GM21447 (cell line): ENCODE measurements around the gene NME8.

Source experiments
- ATAC-seq: cut with Tn5 transposase; IDR thresholded peaks from one replicate; pipeline ENCODE4 v1.9.1; 2021; ENCODE audit not compliant: unreplicated experiment

Gene NME8

DNA sequence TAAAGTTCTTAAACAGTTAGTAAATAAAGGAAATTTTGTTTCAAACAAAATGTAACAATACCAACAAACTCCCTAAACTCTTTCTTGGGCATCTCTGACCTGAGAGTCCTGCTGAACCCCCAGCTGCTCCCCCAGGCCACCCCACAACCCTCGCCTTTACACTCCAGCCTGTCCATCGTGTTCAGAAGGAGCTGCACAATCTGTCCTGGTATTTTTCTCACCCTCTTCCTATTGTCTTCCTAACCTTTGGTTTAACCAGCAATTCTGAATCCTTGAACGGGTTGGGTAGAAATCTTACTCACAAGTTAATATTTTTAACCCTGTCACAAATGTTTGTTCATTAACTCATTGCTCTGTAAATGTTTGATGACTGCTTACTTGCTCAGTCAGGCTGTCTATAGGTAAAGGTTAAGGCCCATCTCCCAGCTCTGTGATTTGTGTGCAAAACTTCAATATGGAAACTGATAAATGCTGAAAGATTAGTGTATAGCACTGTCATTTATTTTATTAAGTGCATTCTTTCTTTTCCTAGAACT, 51.4 kb downstream of the NME8 start:
- ATAC-seq, result no peak

DNA sequence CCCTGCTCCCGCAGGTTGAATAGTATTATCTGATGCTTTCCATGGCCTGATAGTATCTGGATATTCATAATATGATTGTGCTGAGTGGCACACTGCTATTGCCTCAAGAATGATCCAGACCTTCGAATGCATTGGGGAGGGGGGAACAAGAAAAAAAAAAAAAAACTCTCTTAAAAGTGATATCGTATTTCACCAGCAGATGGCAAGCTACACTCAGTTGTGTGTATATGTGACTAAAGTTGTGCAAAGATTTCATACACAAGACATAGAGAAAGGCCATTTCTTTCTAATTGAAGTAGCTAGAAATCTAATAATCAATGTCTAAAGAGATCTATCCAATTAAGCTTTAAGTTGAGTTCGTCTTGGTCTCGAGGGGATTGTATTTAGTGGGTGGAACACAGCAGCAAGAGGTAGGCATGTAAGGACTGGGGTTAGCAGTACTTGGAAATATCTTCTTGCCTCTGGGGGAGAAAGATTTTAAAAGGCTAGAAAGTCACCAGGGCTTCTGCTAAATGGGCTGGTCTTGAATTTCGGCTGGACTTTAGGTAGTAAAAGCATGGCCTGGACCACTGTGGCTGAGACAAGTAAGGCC, 52.9 kb downstream of the NME8 start:
- ATAC-seq, result no peak

DNA sequence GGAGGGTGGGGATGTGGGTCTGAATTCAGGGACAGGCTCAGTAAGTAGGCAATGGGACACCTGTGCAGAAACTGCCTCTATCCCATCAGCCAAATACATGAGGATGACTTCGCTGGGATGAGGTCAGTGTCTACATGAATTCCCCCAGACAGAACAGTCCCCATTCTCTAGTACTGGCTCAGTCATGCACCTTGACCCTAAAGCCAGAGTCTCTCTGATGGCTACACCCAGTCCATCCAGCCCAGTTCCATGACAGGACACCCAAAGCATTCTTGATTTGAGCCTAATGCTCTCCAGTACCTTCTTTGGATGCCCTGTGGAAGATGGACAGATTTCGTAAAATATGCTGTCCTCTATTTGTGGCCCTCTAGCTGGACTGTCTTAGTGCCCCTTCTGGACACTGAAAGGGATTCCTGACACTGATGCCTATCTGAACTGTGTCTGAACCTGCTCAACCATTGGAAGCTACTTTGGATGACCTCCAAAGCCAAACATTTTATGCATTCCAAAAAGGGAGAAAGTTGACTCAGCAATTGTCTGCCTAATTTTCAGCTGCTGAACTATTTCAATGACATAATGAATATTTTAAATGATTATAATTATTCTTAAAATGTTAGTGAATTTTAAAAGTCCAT, 53.6 kb downstream of the NME8 start:
- no peak for ATAC-seq

DNA sequence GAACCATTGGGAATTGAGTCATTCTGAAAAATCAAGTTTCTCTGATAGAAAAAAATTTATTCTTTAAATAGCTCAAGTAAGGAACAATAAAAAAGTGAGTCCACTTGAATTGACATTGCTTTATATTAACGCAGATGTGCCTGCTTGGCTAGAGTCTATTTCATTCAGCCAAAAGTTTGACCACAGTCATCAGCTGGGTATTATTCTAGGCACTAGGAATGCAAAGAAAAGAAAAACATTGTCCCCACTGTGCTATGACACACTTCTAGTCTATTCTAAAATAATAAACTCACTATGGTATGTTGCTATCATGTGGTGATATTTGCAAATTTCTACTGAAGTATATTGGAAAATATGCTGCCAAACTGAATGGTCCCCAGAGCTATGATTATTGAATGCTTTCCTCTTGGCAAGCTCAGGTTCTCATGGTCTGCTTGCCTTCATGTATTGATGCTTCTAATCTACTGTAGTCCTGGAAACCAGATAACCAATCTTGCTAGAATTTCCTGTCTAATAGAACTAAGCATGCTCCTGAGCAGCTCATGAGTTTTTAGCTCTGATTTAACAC, 59.9 kb downstream of the NME8 start:
- ATAC-seq, result no peak

DNA sequence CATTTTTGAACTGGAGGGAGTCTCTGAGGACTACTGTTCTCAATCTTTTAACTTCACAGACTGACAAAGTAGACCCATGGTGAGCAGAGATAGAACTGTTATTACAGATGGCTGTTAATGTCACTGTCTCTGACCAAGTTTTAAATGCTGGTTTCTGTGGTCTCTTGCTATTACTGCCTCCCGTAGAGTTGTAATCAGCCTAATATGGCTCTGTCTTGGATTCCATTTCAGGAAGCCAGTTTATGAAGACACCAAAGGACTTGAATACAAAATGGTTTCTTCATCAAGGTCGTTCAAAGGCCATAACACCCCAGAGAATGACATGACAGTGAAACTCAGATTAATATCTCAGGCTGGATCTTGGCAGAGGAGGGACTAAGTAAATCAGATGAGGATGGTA, 64.4 kb downstream of the NME8 start:
- no peak for ATAC-seq

DNA sequence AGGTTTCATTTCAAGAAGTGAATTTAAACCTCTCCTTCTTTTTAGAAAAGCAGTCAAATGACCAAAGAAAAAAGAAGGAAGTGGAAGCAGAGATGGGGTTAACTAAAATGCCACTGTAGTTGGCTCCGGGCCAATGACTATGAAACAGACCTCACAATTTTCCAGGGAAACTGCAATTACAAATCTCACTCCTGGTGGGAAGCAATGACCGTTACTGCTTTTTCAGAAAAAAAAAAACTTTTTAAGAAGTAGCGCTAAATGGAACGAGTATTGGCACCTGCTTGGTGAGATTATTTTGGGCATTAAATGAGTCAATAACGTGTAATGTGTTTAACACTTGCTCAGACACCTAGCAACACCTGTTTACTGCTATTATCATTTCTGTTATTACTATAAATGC, 67.0 kb downstream of the NME8 start:
- ATAC-seq, result no peak

DNA sequence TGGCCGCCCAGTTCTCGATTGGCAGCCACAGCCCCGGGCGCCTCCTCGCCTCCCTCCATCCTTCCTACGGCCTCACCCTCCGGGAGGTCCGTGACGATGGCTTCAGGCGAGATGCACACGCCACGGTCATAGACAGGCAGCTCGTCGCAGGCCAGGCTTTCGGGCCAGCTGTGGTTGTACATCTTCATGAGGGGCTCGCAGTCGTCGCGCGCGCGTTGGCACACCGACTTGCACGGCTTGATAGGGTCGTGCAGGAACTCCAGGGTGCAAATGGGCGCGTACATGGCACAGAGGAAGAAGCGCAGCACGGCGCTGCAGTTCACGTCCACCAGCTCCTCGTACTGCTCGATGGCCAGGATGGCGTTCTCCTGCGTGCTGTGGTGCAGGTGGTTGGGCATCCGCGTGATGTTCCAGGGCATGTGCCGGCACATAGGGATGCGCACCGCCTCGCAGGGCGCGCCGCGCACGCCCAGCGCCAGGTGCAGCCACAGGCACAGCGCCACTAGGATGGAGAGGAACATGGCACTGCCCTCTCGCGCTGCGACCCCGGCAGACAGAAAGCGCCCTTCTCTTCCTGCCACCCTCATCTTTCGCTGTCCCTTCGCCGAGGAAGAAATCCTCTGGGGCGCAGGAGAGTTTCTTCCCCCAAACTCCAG, 67.7 kb downstream of the NME8 start:
- no peak for ATAC-seq

DNA sequence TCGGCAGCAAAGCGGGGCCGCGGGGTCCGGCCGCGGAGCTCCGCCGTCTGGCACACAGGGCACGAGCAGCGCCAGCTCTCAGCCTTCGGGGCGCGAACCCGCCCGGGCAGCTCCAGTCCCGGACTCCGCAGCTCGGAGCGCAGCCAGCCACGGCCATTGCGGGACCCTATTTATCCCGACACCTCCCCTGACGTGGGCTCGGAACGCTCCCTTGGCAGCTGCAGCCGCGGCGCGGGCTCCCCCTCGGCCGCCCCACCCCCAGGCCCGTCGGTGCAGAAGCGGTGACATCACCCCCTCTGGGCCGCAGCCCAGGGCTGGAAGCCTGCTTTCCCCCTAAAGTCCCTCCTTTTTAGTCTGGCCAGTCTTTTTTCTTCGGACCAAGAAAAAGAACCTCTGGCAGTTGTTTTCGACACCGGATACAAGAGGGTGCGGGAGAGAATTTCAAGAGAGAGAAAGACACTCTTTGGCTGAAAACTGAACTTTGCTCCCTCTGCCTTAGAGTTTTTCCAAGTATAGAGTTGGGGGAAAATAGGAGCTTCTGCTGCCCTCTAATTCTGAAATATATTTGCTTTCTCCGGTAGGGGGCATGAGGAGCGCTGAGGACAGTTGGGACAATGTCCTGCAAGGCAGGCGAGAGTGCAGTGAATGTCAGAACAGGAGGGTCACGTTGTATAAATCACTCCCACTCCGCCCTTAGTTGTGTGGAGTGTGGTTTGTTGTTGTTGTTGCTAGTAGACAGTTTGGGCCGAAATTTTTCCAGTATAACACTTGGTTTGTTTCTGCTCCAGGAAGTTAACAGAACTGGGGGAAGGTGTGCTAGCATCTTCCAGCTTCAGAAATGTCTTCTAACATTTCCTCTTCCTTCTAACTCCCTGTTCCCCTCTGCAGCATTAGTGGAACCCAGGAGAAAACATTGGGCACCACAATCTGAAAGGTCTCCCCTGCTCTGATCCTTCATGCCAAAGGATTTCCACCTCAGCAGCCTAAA, 68.6 kb downstream of the NME8 start, which contains the start of gene SFRP4:
TSS of gene SFRP4 (minus strand) at position 145 of the 988 bp plus-strand sequence. CDS start 280 bp downstream, outside the sequence.
- ATAC-seq, result peak; percentile 37

DNA sequence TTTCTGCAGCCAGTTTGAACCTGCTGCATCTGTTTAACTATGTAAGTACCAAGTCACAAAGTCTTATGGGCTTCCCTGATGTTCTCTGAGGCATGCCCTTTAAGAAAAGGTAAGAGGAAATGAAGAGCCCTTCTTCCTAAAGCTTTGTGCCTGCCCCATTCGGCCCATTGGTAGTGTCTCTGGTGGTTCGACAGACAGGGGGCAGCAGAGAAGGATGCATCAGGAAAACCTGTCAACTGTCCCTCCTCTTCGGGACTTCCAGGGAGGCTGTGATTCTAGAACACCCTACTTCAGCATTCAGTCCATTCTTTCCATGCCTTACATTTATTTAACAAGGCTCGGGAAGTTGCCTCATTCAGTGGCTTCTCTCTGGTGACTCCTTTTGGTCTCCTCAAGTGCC, 70.1 kb downstream of the NME8 start:
- ATAC-seq, result no peak

DNA sequence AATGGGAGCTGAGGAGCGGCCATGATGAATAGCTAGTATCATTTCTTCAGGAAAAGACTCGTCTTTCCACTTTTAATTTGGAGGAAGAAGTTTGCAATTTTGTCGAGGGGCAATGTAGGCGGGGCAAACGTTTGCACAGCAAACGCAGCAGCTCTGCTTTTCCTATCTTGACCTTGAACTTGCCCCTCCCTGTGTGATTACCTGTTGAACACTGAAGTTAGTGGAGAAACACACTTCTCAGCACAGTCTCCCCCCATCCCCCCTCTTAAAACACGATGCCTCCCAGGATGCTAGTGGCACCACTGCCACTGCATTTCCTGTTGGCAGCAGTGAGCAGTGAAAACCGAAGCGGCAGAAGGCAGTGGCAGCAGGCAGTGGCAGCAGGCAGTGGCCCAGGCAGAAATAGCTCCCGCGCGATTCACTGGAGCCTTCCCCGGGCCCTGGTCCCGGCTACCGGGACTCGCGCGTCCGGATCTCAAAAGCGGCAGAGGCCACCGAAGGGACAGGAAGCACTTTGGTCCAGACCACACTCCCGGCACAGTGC, 72.0 kb downstream of the NME8 start, which contains the start of gene EPDR1:
TSS of gene EPDR1 (plus strand) at position 336 of the 544 bp plus-strand sequence. CDS start 300 bp downstream, outside the sequence.
- ATAC-seq, result peak; percentile 59

DNA sequence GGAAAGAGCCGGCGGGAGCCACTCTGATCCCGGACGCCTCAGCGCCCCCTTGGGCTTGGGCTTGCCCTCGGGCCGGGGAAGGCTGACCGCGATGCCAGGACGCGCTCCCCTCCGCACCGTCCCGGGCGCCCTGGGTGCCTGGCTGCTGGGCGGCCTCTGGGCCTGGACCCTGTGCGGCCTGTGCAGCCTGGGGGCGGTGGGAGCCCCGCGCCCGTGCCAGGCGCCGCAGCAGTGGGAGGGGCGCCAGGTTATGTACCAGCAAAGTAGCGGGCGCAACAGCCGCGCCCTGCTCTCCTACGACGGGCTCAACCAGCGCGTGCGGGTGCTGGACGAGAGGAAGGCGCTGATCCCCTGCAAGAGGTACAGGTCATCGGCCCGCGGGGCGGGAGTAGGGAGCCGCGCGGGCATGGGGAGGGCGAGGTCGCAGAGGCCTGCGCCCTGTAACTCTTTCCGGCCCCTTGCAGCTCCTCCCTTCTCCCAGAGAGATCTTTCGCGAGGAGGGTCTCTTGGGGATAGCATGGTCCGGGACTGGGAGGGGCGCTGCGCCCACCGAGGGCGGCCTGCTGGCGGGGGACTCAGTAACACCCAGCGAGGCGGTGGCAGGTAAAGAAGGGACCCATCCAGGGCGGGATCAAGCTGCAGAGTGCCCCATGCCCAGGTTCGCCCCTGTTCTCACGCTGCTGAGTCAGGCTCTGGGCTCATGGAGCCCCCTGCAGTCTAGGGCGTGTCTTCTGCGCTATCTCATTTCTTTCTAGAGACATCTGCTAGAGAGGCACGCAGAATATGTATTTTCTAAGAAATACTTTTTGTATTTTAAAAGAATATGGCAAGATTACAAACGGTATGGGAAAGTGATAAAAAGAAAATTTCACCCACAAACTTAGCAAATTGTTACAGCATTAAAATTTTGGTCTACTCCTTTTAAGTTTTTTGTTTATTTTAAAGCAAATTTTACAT, 72.7 kb downstream of the NME8 start:
- peak; percentile 45 for ATAC-seq

DNA sequence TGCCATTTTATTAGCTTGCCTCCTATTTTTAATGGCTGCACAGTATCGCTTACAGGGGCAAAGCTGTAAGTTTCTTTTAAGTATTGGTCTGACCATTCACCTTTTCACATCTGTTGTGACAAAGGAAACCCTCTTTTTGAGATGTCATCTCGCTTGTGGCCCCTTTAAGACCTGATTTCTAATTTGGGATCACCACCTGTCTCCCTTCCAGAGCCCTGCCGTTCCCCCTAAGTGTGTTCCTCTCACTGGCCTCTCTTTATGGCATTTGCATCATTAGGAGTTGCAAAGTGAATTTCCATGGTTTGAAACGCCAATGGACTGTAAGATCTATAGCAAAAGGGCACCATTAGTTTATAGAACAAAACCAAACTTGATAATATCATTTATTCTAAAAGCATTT, 73.5 kb downstream of the NME8 start:
- no peak for ATAC-seq

DNA sequence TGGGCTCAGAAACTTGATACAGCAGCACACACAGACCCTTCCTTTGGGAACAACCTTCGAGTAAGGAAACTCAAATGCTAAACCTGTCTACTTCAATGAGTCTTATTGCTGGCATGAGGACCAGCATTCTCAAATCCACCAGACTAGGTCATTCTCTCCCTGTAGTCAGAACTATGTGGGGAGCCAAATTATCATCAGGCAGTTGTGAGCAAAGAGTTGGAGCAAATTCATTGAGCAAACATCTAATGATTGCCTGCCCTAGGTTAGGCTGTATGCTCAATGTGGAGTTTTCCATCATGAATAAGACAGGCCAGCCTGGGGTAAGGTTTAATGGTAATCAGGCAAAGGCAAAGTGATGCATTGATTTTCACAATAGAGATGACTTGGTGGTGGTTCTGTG, 75.6 kb downstream of the NME8 start:
- ATAC-seq, result no peak

DNA sequence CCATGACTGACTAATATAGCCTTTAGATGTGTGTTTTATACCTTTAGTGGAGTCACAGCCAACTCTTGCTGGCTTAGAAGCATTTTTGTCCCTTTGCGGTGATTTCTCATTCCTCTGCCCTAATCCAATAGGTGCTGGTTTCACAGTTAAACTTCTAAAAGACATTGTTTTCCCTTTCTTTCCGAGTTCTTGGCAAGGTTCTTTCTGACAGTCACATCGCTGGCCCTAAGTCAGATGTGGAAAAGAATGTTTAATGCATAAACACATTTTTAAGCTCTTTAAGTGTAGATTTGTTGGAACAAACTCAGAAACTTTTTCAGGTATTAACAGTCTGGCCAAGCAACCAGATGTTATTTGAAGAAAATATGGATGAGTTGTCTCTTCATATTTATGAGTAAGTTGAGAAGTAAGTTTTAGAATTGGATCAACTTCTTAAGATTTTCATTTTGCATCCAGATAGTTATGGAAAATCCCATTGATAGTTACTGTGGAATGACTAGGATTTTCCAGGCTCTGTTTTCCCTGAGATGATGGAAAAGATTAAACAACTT, 76.2 kb downstream of the NME8 start:
- no peak for ATAC-seq

DNA sequence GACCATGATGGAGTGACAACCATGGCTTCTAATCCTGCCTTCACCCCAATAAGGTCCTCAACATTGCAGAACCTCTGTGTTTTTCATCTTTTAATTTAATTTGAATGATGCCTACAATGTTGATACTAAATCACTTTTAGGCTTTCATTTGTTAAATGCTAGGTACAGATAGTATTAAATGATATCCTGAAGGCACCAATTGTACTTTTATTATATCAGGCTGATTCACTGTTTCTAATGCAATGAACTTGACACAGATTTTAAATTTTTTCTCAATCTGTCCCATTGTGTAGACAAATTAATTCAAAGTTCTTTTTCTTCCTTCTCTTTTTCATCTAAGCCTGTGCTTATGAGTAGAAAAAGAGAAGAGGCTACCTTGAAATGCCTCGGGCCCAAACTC, 77.2 kb downstream of the NME8 start:
- no peak for ATAC-seq

DNA sequence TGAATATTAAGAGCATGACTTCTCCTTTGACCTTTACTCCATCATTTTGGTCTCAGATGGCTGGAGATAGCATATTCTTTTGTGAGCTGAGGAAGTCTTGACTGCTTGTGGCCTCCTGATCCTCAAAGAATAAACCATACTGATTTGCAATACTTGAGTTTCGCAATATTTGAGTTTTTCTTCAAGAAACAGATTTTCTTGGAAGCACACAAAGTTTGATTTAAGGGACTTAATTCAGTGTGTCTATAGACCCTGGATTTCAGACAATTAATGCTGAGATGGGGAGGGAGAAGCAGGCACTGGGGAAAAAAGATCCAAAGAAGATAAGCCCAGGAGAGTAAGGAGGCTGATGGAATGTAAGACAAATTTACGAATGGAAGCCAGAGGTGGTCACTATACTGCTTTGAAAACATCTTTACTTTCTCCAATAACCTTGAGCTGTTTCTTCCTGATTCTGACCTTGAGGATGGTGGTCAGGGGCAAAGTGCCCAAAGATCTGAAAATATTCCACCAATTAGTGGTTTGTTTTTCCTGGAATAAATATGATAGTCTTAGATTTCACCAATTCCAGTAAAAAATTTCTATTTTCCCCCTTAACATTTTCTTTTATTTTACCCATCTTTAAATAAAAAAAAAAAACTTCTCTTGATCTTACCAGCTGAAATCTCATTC, 79.5 kb downstream of the NME8 start:
- no peak for ATAC-seq

DNA sequence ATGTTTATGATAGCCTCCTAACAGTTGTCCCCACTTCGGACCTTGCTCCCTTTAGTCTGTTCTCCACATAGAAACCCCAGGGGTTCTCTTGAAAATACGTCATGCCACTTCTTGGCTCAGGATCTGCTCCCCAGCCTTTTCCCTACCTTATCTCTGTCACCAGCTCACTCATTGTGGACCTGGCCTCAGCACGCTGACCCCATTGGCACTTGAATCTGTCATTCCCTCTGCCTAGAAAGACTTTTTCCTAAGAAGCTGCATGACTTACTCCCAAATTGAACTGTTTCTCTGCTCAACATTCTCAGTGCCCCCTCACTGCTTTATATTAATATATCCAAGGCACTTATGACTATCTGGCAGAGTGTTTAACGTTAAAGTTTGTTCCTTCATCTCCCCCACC, 80.5 kb downstream of the NME8 start:
- no peak for ATAC-seq

DNA sequence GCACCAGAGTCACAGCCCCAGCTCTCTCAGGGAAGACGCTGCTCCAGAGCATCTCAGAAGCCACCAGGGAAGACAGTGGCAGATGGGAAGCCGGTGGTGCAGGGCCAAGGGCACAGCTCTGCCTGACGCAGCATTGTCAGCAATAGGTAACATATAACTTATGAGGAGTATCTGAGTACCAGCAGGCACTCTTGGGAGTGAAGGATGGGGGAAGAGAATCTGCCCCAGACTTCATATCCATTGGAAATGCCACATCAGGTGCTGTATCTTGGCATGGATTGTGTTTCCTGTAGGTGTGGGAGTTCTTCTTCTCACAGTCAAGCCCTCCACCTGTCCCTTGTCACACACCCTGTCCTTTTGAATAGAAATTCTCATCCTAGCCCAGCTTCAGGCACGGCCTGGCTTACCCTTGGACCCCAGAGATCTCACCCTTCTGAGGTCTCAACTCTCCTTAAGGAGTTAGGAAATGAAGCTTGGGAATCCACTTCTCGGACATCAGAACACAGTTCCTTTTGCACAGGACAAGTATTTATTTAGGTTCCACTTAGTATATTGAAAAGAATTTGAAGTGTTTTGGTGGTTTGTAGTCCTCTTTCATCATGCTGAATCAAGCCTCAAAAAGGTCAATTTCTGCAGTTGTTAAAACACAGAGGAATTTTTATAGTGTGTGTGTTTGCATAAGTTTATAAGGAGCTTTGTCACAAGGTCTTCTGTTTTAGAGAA, 82.0 kb downstream of the NME8 start:
- no peak for ATAC-seq
